ENCODE data around the gene YRDC. TPM values are rescaled to one million over a fixed set of nuclear protein-coding genes. Genes with fewer than 3 reads are reported as not detected.

YRDC gene
- total and polyA plus RNA-seq, 2 of the 13 experiments (the other 11 are each of a cell fraction or from before 2014, with no cell fraction given), result 27.5 to 29.2 TPM

- TF ChIP-seq ATF3 (CRISPR knock-in tag; IDR thresholded peaks at IDR 0.05) (peak; percentile 98), NAIF1 (CRISPR knock-in tag; IDR thresholded peaks at IDR 0.05; ENCODE audit: borderline replicate concordance) (peak; percentile 93; the same call in 1 of the 2 replicates), TEAD2 (CRISPR knock-in tag; IDR thresholded peaks at IDR 0.05) (peak; percentile 99), ZNF224 (CRISPR knock-in tag; IDR thresholded peaks at IDR 0.05) (peak; percentile 66; the same call in 1 of the 2 replicates), PLSCR1 (CRISPR knock-in tag; IDR thresholded peaks at IDR 0.05; ENCODE audit: borderline replicate concordance) (peak; percentile 99; the same call in 1 of the 2 replicates), WIZ (CRISPR knock-in tag; IDR thresholded peaks at IDR 0.05) (peak; percentile 99), KDM1A (CRISPR knock-in tag; IDR thresholded peaks at IDR 0.05) (peak; percentile 83; the same call in 1 of the 2 replicates), GATAD1 (CRISPR knock-in tag; IDR thresholded peaks at IDR 0.05) (peak; percentile 81), ATM (IDR thresholded peaks at IDR 0.05; ENCODE audit: borderline replicate concordance) (no peak), ZNF431 (CRISPR knock-in tag; IDR thresholded peaks at IDR 0.05; ENCODE audit: borderline replicate concordance, low read depth) (peak; percentile 98), POLR2A (IDR thresholded peaks at IDR 0.05; ENCODE audit: insufficient read depth in 1 of 2, low read depth in 2 of 2, low read length in 2 of 2) (no peak), RNF219 (CRISPR knock-in tag; IDR thresholded peaks at IDR 0.05) (peak; percentile 96; the same call in 1 of the 2 replicates), REPIN1 (CRISPR knock-in tag; IDR thresholded peaks at IDR 0.05; ENCODE audit: borderline replicate concordance, low read depth) (peak; percentile 74; the same call in 1 of the 2 replicates), MATR3 (CRISPR knock-in tag; IDR thresholded peaks at IDR 0.05) (no peak), KDM4B (CRISPR knock-in tag; IDR thresholded peaks at IDR 0.05) (peak; percentile 100), ZMYM4 (CRISPR knock-in tag; IDR thresholded peaks at IDR 0.05) (peak; percentile 84), HNRNPL (IDR thresholded peaks at IDR 0.05; ENCODE audit: low read depth, low read length) (no peak), ZNF253 (CRISPR knock-in tag; IDR thresholded peaks at IDR 0.05; ENCODE audit: borderline replicate concordance) (peak; percentile 97), SKIL (CRISPR knock-in tag; IDR thresholded peaks at IDR 0.05; ENCODE audit: borderline replicate concordance) (peak; percentile 59; the same call in 1 of the 2 replicates), FOXP4 (CRISPR knock-in tag; IDR thresholded peaks at IDR 0.05) (peak; percentile 78), RORA (CRISPR knock-in tag; IDR thresholded peaks at IDR 0.05) (no peak; the same call in 1 of the 2 replicates), PTBP1 (IDR thresholded peaks at IDR 0.05; ENCODE audit: low read depth, low read length, poor library complexity, severe bottlenecking) (no peak), ZNF205 (CRISPR knock-in tag; IDR thresholded peaks at IDR 0.05) (peak; percentile 97)
- TF ChIP-seq, protein P1, sequence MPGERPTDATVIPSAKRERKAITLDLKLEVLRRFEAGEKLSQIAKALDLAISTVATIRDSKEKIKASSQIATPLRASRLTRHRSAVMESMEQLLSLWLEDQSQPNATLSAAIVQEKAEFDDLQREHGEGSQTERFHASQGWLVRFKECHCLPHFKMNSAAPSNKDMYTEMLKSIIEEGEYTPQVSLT (CRISPR knock-in tag; IDR thresholded peaks at IDR 0.05; ENCODE audit: borderline replicate concordance, low read depth), result peak; percentile 80; the same call in 1 of the 2 replicates
These were observed 43.6 kb downstream of the YRDC start (continued) for GRCh38 chr1:37764414-37764825.

Data from HepG2 (cell line).